ENCODE data around the gene AMZ2.
"Not testable (repeated sequence)": the region's sequence is repeated elsewhere in the genome, so short reads cannot be mapped to it uniquely, and the experiment has no call there.

AMZ2 gene

GRCh38 chr17:68220786-68221185, 27.1 kb upstream of the AMZ2 start:
- DNase-seq, result not testable (repeated sequence)

DNA sequence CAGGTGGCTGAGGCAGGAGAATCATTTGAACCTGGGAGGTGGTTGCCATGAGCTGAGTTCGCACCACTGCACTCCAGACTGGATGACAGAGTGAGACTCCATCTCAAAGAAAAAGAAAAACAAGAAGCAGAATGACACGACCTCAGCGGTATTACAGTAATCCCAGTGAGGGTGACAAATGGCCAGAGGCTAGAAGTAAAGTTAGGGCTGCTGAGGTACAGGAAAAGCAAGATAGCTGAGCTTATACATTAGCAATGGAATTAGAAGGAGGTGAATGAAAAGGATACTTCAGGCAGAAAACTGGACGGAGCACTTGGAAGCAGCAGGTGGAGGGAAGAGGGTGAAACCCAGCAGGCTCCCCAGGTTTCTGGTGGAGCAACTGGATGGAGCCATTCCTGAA, 26.1 kb upstream of the AMZ2 start:
- DNase-seq, result no peak

- DNase-seq, result no peak
Observed at GRCh38 chr17:68222606-68223005, 25.2 kb upstream of the AMZ2 start.

GRCh38 chr17:68225055-68225454, 22.8 kb upstream of the AMZ2 start:
- DNase-seq, result not testable (repeated sequence)

DNA sequence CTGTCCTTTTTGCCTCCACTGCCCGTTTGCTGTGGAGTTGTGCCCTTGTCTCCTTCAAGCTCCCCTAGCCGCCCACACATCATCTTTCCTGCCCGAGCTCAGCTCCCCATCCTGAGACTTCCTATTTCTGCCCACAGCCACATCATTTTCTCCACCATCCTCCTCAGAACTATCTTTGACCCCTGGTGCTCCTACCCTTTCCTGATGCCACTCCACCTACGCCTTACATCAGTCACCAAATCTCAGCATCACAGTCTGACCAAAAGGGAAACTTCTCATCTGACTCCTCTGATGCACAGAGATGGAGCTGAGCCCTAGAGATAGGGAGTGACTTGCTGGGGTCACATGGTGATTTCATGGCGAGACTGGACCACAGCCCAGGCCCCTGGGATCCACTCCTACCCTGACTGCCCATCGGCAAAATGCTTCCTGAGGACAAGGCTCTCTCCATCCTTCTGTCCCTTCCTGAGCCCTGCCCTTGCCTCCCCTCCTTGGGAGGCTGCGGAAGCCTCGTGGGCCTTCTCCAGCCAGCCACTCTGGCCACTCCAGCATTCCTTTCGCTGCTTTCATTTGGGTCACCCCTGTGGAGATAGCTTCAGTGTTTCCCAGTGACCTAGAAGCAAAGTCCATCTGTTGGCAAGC, 19.7 kb upstream of the AMZ2 start:
- DNase-seq, result not testable (repeated sequence)

- DNase-seq, result no peak
Observed at GRCh38 chr17:68228817-68229570, 18.8 kb upstream of the AMZ2 start.

- DNase-seq, result no peak
Observed at GRCh38 chr17:68229619-68230018, 18.2 kb upstream of the AMZ2 start.

GRCh38 chr17:68231131-68231530, 16.7 kb upstream of the AMZ2 start:
- not testable (repeated sequence) for DNase-seq

GRCh38 chr17:68231541-68231940, 16.3 kb upstream of the AMZ2 start:
- no peak for DNase-seq

- not testable (repeated sequence) for DNase-seq
Observed at GRCh38 chr17:68232741-68233140, 15.1 kb upstream of the AMZ2 start.

DNA sequence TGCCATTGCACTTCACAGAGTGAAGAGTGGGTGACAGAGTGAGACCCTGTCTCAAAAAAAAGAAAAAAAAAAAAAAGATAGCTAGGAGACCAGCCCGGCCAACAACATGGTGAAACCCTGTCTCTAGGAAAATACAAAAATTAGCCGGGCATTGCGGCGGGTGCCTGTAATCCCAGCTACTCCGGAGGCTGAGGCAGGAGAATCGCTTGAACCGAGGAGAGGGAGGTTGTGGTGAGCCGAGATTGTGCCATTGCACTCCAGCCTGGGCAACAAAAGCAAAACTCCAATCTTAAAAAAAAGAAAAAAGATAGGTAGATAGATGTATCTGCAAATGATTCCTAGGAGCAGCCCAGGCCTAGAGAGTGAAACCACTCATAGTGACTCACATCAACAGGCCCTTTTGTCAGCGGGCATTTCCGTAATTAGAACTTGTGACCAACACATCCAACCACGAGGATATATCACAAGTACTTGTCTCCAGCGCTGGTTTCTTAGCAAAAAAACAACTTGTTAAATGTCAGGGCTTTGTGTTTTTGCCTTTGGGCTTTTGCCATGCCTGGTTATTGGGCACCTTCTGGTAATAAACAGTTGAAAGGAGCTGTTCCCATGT, 13.0 kb upstream of the AMZ2 start:
- DNase-seq, result not testable (repeated sequence)

- DNase-seq, result not testable (repeated sequence)
Observed at GRCh38 chr17:68235336-68235791, 12.5 kb upstream of the AMZ2 start.

GRCh38 chr17:68237369-68238163, 10.3 kb upstream of the AMZ2 start:
- DNase-seq, result not testable (repeated sequence)

DNA sequence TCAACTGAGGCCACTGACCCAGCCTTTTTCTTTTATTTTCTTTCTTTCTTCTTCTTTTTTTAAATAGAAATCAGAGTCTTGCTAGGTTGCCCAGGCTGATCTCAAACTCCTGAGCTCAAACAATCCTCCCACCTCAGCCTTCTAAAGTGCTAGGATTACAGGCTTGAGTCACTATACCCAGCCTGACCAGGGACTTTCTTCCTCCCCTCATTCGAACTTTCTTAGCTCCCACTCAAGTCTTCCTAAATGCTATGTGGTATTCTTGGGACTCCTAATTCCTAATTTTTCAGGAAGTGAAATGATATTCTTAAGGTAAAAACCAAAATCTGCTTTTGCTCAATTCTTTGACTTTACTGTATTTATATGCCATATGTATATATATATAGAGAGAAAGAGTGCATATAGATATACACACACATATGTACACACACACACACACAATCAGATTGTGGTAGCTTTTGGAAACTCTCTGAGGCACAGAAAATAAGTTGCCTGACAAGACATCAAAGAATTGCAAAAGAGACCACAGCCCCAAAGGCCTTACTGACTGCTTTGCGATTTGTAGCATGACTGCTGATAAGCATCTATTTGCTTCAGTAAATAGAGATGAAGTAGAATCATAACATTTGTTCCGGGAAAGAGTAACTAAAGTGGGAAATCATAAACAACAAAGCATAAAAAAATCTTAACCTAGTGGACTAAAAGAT, 9.5 kb upstream of the AMZ2 start:
- no peak for DNase-seq

- DNase-seq, result no peak
Observed at GRCh38 chr17:68238871-68239253, 9.0 kb upstream of the AMZ2 start.

DNA sequence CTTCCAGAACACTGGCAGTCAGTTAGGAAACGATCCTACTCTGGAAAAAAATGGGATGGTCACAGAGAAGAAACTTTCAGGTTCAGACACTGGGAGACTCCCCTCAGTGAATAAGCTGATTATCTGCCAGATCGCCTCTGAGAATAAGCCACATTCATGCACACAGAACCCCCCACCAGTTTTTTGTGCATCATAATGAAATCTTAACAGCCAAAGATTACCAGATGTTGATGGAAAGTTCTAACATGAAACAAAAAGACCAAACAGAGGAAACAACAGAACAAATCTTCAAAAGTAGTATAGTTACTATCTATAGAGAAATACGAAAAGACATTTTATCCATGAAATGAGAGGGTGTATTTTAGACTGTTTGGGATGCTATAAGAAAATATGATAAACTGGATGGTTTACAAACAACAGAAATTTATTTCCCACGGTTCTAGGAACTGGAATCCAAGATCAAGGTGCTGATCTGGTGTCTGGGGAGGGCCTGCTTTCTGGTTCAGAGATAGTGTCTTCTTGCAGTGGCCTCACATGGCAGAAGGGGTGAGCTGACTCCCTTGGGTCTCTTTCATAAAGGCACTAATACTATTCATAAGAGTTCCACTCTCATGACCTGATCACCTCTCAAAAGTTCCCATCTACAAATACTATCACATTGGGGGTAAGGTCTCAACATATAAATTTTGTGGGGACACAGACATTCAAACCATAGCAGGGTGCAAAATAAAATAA, 8.0 kb upstream of the AMZ2 start:
- no peak for DNase-seq

DNA sequence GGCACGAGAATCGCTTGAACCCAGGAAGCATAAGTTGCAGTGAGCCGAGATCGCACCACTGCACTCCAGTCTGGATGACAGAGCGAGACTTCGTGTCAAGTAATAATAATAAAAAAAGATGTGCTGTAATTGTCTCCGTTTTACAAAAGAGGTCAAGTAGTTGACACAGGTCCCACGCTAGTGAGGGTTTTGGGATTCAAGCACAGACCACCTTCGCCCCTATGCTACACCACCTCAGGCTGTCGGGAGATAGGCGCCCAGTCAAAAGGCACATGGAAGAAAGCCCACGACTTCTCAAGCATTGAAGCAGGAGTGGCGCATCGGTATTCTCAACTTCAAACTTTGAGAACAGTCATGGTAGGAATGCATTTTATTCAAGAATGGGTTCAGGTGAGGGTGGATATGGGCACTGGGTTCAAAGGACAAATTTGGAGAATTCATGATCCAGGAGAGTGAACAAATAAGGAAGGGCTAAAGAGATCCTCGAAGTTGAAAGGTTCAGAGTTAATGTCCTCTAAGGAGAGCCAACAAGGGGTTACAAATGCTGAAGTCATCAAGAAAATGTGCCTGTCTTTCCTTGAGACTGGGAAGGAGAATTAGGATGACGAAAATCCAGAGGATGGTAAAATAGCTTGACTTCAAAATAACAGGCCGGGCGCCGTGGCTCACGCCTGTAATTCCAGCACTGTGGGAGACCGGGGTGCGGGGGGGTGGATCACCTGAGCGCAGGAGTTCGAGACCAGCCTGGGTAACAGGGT, 1.4 kb upstream of the AMZ2 start:
- DNase-seq, result no peak

DNA sequence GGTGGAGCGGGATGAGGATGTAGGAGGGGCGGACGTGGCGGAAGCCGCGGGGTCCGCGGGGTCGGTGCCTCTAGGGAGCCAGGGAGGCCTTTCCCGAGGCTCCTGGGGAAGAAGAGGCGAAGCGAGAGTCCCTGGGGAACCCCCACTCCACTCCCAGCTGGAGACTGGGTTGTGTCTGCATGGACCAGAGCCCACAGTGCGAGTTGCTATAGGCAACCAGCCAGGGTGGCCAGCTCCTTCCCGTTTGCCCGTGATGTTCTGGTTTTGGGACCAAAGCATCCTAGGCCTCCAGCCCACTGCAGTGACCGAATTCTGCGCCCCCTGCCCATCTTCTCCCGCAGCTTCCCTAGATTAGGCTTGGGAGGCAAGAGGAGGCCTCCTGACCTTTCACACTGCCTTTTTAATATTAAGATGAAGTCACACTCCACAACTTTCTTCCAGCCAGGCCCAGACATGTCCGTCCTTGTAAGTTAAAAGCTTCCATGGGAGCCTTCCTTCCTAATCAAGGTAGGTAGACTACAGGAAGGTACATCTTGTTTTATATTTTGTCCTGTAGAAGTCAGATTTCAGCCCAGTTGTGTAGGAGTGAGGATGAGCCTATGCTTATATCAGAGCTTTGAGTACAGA, 469 bp downstream of the AMZ2 start:
- DNase-seq, result no peak

GRCh38 chr17:68248891-68249290, 1.0 kb downstream of the AMZ2 start:
- no peak for DNase-seq

- no peak for DNase-seq
Observed at GRCh38 chr17:68249354-68249765, 1.5 kb downstream of the AMZ2 start.

Measured in right hindlimb (tissue), 1 donor.